SK-N-SH (cell line): ENCODE data around the gene NKX1-1. TPM values are rescaled to one million over a fixed set of nuclear protein-coding genes. Genes with fewer than 3 reads are reported as not detected.
A peak's percentile ranks its signal among the peaks of the same experiment; 100 is the strongest.

Experiments
- CTCF ChIA-PET: fragments of 300-600, 350-600 bp; formaldehyde crosslinking; extraction: SDS; loops from one replicate; lab custom pipeline; 2021; lab: Yijun Ruan, JAX
- POLR2A ChIA-PET: fragments of 350-600 bp; sonication (Branson Sonifier 250); formaldehyde crosslinking; extraction: SDS; loops from one replicate; lab custom pipeline; 2020; ENCODE audit warnings: antibody characterized with exemption, inconsistent platforms; lab: Yijun Ruan, JAX
- DNase-seq: peaks from one replicate; pipeline ENCODE4 v3.0.0; 2012
- H2AFZ ChIP-seq: fragments of 200-600 bp; sonication (generic); 2 replicates; pipeline ENCODE4 v1.8.1; 2016; ENCODE audit warnings: antibody characterized with exemption, mild to moderate bottlenecking, low read depth
- H3F3A ChIP-seq: fragments of 200-600 bp; sonication (generic); replicated peaks from 2 replicates; pipeline ENCODE3; 2016; ENCODE audit warnings: antibody characterized with exemption, mild to moderate bottlenecking; ENCODE audit not compliant: insufficient read depth
- H3K27ac ChIP-seq, 2 experiments: fragments of 200-500 bp in 1 of 2; fragments of 200-600 bp in 1 of 2; sonication (Bioruptor generic) in 1 of 2; sonication (generic), shearing (Covaris generic) in 1 of 2; 2 replicates each; pipeline versions ENCODE4 v1.5.1 to v1.6.1; 2014 to 2016; ENCODE audit warnings: low read depth in 2 of 2, inconsistent platforms in 1 of 2, low read length in 1 of 2, mild to moderate bottlenecking in 1 of 2, mixed read lengths in 1 of 2
- H3K27me3 ChIP-seq: fragments of 200-600 bp; sonication (generic), shearing (Covaris generic); 2 replicates; pipeline ENCODE4 v1.6.1; 2016; ENCODE audit warnings: mixed run types; ENCODE audit not compliant: insufficient read depth
- H3K36me3 ChIP-seq, 2 experiments: fragments of 200-500 bp in 1 of 2; fragments of 200-600 bp in 1 of 2; sonication (Bioruptor generic) in 1 of 2; sonication (generic) in 1 of 2; replicated peaks in 1 of 2; 2 replicates each; pipeline versions ENCODE3 to v1.5.1; 2014 to 2016; ENCODE audit warnings: low read length in 1 of 2, mild to moderate bottlenecking in 1 of 2; ENCODE audit not compliant: insufficient read depth in 2 of 2, control insufficient read depth in 1 of 2
- H3K4me1 ChIP-seq, 2 experiments: fragments of 200-500 bp in 1 of 2; fragments of 200-600 bp in 1 of 2; sonication (Bioruptor generic) in 1 of 2; sonication (generic), shearing (Covaris generic) in 1 of 2; 2 replicates each; pipeline versions ENCODE4 v1.5.1 to v1.6.1; 2014 to 2016; ENCODE audit warnings: low read depth in 1 of 2, low read length in 1 of 2, mixed run types in 1 of 2; ENCODE audit not compliant: insufficient read depth in 2 of 2, control insufficient read depth in 1 of 2
- H3K4me2 ChIP-seq: fragments of 200-600 bp; sonication (generic), shearing (Covaris generic); 2 replicates; pipeline ENCODE4 v1.6.1; 2017; ENCODE audit warnings: mixed run types
- H3K4me3 ChIP-seq, 2 experiments: fragments of 200-500 bp in 1 of 2; fragments of 200-600 bp in 1 of 2; sonication (Bioruptor generic) in 1 of 2; sonication (generic), shearing (Covaris generic) in 1 of 2; 2 replicates each; pipeline versions ENCODE4 v1.5.1 to v1.8.1; 2014 to 2016; ENCODE audit warnings: low read depth in 2 of 2, inconsistent platforms in 1 of 2, low read length in 1 of 2, mild to moderate bottlenecking in 1 of 2, mixed read lengths in 1 of 2, moderate library complexity in 1 of 2
- H3K79me2 ChIP-seq: fragments of 200-600 bp; sonication (generic); 2 replicates; pipeline ENCODE4 v1.8.1; 2017; ENCODE audit warnings: mild to moderate bottlenecking; ENCODE audit not compliant: insufficient read depth
- H3K9ac ChIP-seq: fragments of 200-600 bp; sonication (generic); 2 replicates; pipeline ENCODE4 v1.6.1; 2017; ENCODE audit warnings: mixed run types
- H3K9me2 ChIP-seq: fragments of 200-600 bp; sonication (generic); 2 replicates; pipeline ENCODE4 v1.6.1; 2017; ENCODE audit warnings: mixed run types
- H3K9me3 ChIP-seq: fragments of 200-600 bp; sonication (generic); 2 replicates; pipeline ENCODE4 v1.6.1; 2017; ENCODE audit warnings: mixed run types, mild to moderate bottlenecking, moderate library complexity
- H4K20me1 ChIP-seq: fragments of 200-600 bp; sonication (generic); 2 replicates; pipeline ENCODE4 v1.6.1; 2017; ENCODE audit warnings: mild to moderate bottlenecking, mixed run types; ENCODE audit not compliant: insufficient read depth
- ELF1 ChIP-seq: IDR thresholded peaks from 2 replicates; pipeline ENCODE4 v1.4.0; 2012
- FOSL2 ChIP-seq: IDR thresholded peaks from 2 replicates; pipeline ENCODE4 v1.4.0; 2012; ENCODE audit warnings: low read depth, mild to moderate bottlenecking, moderate library complexity, borderline replicate concordance
- FOXJ3 ChIP-seq: sonication (generic); formaldehyde crosslinking; IDR thresholded peaks from 2 replicates; pipeline ENCODE4 v1.5.1; 2020; ENCODE audit warnings: mild to moderate bottlenecking, missing genetic modification reagents
- NFIC ChIP-seq: IDR thresholded peaks from 2 replicates; pipeline ENCODE4 v1.4.0; 2012; ENCODE audit warnings: borderline replicate concordance
- NRF1 ChIP-seq: IDR thresholded peaks from 2 replicates; pipeline ENCODE4 v1.6.1; 2012; ENCODE audit warnings: low read depth, mild to moderate bottlenecking, low read length
- POLR2AphosphoS5 ChIP-seq: IDR thresholded peaks from 2 replicates; pipeline ENCODE4 v1.6.1; 2012; ENCODE audit warnings: low read depth, low read length
- SIN3A ChIP-seq: IDR thresholded peaks from 2 replicates; pipeline ENCODE4 v1.6.1; 2012; ENCODE audit warnings: low read depth, mild to moderate bottlenecking, low read length, moderate library complexity, borderline replicate concordance
- TCF12 ChIP-seq: IDR thresholded peaks from 2 replicates; pipeline ENCODE4 v1.4.0; 2012
- WGBS: methylation state at CpG from one replicate; pipeline ENCODE4 v1.1.6; 2017; ENCODE audit warnings: low lambda C conversion rate; 5-methylcytosine and 5-hydroxymethylcytosine counted together
- polyA plus RNA-seq, 3 experiments: library from polyadenylated mRNA; depleted of rRNA; stranded (reverse); fragments of >200 nt; gene quantifications; 2 replicates each; pipeline ENCODE4 v1.2.3, GENCODE V29; 2012
- TF ChIP-seq, protein P1 (sequence below): IDR thresholded peaks from 2 replicates; pipeline ENCODE4 v1.4.0; 2012; ENCODE audit warnings: low read depth
- TF ChIP-seq, protein P2 (sequence below): fragments of 200-600 bp; sonication (generic); IDR thresholded peaks from 2 replicates; pipeline ENCODE4 v1.6.1; 2017; ENCODE audit warnings: antibody characterized with exemption, mild to moderate bottlenecking, moderate library complexity

The NKX1-1 gene
- polyA plus RNA-seq, 1 of the 3 experiments (the other 2 are of a cell fraction): not detected

DNA sequence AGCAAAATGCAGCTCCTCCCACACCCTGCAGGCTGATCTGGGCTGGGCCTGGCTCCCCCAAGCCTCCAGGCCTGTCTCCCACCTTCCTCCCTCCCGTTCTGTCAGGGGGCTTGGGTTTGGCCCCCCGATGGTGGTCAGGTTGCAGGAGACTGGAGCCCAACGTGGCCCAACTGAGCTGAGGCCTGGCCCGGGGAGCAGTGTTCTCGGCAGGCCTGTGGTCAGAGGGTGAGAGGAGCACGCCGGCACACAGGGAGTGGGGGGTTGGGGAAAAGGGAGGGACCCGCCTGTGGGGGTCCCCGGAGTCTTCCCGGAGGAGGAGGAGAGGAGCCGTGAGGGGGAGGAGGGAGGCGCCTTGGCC is 43.2 kb upstream of the NKX1-1 start:
- ChIA-PET CTCF (interaction anchor here (1.4 kb wide), 1 partner anchor 180 kb away, joined by 3 read pairs; no protein-coding TSS in a partner anchor), POLR2A (no interaction called here)
- H3K27me3 ChIP-seq: no peaks in the 10 kb centered on the region
- H3K9ac ChIP-seq: no peak overlapping the region
- no peak for DNase-seq
- no peaks in the 10 kb centered on the region for H3K9me2 ChIP-seq
- no peaks in the 10 kb centered on the region for H4K20me1 ChIP-seq
- TF ChIP-seq, protein P1, sequence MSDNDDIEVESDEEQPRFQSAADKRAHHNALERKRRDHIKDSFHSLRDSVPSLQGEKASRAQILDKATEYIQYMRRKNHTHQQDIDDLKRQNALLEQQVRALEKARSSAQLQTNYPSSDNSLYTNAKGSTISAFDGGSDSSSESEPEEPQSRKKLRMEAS: no peak
- no peak for TF ChIP-seq SIN3A
- H3K9me3 ChIP-seq: no peaks in the 10 kb centered on the region
- H3K79me2 ChIP-seq: no peaks in the 10 kb centered on the region
- 47% methylated on average over 11 of the region's 12 CpGs for WGBS
- no peaks in the 10 kb centered on the region for H3K4me1 ChIP-seq
- H3K4me3 ChIP-seq: no peak overlapping the region
- H3F3A ChIP-seq: no peaks in the 10 kb centered on the region
- H3K36me3 ChIP-seq: no peaks in the 10 kb centered on the region
- H3K27ac ChIP-seq: no peak overlapping the region
- H2AFZ ChIP-seq: no peak overlapping the region
- H3K4me2 ChIP-seq: no peak overlapping the region

DNA sequence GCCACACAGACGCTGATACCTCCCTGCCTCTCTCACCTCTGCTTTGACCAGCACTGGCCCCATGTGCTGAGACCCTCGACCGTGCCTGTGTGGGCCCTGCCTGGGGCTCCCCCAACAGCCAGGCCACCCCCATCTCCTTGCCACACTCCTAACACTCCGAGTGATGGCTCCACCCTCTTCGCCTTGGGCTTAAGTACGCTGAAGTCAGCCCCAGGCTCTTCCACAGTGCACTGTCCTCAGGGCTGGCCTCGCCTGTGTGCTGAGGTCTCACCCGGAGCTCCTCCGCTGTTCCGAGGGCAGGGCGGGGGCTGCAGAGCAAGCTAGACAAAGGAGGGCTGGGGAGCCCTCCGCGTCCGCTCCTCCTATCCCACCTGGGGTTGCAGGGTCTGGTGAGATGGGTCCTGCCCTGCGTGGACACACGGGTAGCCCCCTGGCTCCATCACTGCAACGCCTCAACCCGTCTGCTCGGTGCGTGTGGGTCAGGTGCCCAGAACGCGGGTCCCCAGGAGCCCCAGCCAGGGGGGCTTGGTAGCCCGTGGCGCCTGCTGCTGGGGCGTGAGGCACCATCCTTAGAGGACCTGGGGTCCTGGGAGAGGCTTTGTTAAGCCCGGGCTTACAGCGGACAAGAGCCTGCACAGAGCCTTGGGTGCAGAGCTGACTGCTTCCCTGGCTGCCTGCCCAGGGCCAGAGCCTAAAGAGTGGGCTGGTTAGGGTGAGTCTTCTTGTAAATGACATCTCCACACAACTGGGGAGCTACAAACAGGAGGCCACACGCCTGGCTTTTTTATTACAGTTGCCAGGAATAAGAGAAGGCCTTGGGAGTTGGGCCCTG is 42.6 kb upstream of the NKX1-1 start:
- Histone ChIP-seq H3K36me3 (no peaks in the 10 kb centered on the region), H2AFZ (no peak overlapping the region), H3K9ac (no peak overlapping the region), H3K27ac (no peak overlapping the region), H3K27me3 (no peaks in the 10 kb centered on the region), H3F3A (no peaks in the 10 kb centered on the region), H3K4me3 (no peak overlapping the region), H3K9me2 (no peaks in the 10 kb centered on the region), H3K4me1 (no peaks in the 10 kb centered on the region), H3K9me3 (no peaks in the 10 kb centered on the region), H3K4me2 (no peak overlapping the region), H4K20me1 (no peaks in the 10 kb centered on the region), H3K79me2 (no peaks in the 10 kb centered on the region)
- no peak for TF ChIP-seq FOXJ3 (CRISPR knock-in tag)
- no peak for TF ChIP-seq FOSL2
- no peak for TF ChIP-seq NFIC
- TF ChIP-seq, protein P2, sequence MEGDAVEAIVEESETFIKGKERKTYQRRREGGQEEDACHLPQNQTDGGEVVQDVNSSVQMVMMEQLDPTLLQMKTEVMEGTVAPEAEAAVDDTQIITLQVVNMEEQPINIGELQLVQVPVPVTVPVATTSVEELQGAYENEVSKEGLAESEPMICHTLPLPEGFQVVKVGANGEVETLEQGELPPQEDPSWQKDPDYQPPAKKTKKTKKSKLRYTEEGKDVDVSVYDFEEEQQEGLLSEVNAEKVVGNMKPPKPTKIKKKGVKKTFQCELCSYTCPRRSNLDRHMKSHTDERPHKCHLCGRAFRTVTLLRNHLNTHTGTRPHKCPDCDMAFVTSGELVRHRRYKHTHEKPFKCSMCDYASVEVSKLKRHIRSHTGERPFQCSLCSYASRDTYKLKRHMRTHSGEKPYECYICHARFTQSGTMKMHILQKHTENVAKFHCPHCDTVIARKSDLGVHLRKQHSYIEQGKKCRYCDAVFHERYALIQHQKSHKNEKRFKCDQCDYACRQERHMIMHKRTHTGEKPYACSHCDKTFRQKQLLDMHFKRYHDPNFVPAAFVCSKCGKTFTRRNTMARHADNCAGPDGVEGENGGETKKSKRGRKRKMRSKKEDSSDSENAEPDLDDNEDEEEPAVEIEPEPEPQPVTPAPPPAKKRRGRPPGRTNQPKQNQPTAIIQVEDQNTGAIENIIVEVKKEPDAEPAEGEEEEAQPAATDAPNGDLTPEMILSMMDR: no peak
- no peak for TF ChIP-seq ELF1
- TF ChIP-seq NRF1: no peak
- TF ChIP-seq POLR2AphosphoS5: no peak
- no peak for TF ChIP-seq TCF12
- CTCF ChIA-PET: interaction anchor here (1.4 kb wide), 1 partner anchor 181 kb away, joined by 3 read pairs; no protein-coding TSS in a partner anchor
- 28% methylated on average over 10 of the region's 28 CpGs for WGBS
- peak; percentile 13 for DNase-seq
- POLR2A ChIA-PET: no interaction called here
